HG02885 (cell line): ENCODE measurements around the gene PDXDC1.
A peak's percentile ranks its signal among the peaks of the same experiment; 100 is the strongest.
"Not testable (repeated sequence)": the region's sequence is repeated elsewhere in the genome, so short reads cannot be mapped to it uniquely, and the experiment has no call there.

ENCODE experiments used
- ATAC-seq: cut with Tn5 transposase; IDR thresholded peaks from one replicate; pipeline ENCODE4 v1.9.1; 2021; ENCODE audit warnings: mild to moderate bottlenecking; ENCODE audit not compliant: unreplicated experiment, poor library complexity

PDXDC1 gene

DNA sequence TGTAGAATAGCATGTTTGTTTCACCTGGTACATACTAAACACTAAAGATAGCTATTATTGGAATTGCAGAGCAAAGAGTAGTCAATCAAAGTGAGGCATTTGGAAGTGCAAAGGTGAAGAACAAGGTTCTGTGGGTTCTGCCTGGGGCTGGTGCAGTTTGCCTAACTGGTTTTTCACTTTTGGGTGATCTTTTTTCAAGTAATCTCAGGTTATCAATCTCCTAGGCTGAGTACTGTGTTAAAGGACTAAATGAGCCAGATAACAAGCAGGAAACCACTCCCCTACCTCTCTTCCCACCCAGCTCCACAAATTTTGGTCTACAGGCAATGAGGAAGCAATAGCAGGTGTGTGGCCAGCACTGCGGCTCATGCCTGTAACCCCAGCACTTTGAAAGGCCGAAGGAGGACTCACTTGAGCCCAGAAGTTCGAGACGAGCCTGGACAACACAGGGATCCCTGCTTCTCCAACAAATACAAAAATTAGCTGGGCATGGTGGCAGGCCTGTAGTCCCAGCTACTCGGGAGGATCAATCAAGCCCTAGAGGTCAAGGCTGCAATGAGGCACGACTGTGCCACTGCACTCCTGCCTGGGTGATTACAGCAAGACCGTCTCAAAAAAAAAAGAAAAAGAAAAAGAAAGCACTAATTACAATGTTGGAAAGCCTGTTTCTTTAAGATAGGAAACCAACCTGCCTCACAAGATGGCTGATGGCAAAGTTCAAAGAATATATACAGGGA lies 83.0 kb downstream of the PDXDC1 start:
- no peak for ATAC-seq

DNA sequence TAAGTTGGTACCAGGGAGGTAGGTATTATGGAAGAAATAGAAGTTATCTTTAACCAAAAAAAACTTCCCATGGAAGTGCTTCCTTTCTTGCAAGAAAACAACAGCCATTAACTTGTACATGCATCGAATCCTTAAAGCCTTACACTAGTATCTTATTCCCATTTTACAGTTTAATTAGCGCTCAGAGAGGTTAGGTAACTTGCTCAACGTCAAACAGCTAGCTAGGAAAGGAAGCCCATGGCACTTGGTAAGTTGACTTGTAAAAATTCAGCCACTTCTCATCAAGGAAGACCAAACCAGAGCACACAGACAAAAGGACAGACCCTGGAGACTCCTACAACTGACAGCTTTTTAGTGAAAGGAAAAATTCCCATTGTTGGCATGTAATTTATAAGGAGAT lies 84.5 kb downstream of the PDXDC1 start:
- ATAC-seq, result no peak

DNA sequence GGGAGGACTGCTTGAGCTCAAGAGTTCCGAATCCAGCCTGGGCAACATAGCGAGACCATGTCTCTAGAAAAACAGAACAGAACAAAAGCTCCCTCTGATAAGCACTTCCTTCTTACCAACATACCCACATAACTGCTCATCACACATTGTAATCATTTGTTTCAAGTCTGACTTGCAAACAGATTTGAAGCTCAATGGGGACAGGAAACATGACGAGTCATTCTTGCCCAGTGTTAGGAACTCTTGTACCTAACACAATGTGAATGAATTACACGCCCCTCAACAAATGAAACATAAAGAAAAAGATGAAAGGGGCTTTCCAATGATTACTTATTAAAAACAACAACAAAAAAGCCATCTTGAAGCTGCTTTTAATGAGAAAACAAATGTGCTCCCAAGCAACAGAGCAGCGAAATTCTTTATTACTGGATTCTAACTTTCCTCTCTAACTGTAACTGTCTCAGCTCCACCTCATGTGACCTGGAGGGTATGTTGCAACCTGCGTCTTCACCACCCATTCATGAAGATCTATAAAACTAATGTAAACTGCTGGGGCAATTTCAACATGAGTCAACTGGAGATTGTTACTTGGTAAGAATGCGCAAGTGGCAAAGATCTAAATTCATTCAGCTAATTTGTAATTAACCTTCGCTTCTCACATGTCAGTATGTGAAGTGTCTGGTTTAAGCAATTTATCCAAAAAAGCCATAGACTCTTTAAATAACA lies 87.4 kb downstream of the PDXDC1 start:
- not testable (repeated sequence) for ATAC-seq

DNA sequence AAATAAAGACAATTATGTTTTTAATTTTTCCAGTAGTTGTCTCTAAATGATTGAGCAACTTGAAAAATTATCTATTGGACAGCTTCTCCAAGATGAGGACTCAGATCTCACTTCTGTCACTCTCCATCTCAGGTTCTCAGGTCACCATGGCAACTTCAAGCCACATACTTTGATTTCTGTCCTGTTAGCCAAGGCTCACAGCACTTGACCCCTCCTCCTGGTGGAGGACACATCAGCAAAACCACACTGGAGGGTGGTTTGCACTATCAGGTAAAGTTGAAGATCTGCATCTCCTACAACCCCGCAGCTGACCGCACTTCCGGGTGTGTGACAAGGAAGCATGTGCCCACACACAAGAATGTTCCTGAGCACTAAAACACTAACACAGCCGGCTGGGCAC lies 91.1 kb downstream of the PDXDC1 start:
- not testable (repeated sequence) for ATAC-seq

DNA sequence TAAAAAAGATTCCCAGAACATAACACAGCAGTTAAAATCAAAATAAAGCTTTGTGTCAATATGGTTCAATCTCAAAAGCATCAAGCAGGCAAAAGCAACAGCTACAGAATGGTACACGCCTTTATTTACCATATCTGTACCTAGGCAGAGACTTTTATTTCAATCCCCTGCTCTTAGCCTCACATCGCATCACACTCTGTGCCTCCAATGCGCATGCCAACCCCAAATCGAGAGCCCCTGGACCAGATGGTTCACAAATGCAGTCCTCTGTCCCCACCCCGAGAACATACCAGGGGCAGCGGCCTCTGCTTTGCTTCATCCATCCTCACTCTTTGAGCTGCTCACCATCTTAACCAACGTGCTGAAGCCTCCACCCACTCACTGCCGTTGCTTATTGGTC lies 91.9 kb downstream of the PDXDC1 start:
- ATAC-seq, result not testable (repeated sequence)

DNA sequence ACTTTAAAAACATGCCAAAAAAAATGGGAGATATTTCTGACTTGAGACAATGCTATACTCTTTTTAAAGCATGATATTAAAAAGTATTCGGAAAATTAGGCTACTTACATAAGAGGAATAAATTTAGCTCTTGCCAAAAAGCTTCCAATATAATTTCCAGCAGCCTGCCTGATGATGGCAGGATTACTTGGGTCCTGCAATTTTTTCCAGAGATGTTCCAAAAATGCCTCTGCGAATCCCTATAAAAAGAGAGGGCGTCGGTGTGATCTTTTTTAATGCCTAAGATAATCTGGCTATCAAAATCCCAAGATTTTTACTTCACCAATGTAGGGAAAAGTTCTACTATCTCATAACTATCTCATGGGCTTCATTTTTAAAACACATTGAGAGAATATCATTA lies 96.2 kb downstream of the PDXDC1 start:
- not testable (repeated sequence) for ATAC-seq

DNA sequence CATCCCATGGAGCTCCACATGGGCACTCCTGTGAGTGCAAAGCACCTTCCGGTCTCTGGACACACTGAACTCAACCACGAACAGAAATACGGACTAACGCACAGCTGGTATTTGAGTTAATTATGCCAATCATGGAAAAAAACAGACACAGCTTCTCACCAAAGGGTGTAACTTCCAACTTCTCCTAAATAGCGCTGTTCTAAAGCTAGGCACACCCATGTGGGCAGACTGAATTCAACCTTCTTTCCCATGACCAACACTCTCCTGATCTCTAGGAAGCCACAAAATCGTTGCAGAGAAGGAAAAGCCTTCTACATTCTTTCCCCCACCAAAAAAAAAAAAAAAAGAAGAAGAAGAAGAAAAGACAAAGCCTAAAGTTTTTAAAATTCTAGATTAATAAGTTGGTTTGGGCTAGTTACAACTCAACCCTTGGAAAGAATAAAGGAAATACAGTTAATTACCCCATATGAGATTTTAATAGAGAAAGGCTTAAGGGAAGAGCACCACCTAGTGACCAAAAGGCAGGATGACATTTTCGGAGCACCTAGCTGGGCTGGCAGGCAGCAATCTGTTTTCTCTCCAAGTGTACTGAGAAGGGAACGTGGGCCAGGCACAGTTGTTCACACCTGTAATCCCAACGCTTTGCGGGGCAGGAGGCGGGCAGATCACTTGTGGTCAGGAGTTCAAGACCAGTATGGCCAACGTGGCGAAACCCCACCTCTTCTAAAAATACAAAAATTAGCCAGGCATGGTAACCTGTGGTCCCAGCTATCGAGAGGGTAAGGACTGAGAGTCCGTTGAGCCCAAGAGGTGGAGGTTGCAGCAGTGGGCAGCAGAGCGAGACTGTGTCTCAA lies 97.3 kb downstream of the PDXDC1 start:
- ATAC-seq, result not testable (repeated sequence)

DNA sequence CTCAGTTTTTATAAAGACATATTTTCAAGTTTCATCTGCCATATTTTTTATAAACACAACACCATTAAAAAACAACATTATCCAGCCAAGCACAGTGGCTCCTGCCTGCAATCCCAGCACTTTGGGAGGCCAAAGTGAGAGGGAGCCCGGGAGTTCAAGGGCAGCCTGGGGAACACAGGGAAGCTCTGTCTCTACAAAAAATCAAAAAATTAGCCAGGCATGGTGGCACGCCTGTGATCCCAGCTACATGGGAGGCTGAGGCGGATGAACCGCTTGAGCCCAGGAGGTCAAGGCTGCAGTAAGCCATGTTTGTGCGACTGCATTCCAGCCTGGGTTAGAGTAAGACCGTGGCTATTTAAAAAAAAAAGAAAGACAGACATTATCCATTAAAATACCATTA lies 98.3 kb downstream of the PDXDC1 start:
- ATAC-seq, result no peak

DNA sequence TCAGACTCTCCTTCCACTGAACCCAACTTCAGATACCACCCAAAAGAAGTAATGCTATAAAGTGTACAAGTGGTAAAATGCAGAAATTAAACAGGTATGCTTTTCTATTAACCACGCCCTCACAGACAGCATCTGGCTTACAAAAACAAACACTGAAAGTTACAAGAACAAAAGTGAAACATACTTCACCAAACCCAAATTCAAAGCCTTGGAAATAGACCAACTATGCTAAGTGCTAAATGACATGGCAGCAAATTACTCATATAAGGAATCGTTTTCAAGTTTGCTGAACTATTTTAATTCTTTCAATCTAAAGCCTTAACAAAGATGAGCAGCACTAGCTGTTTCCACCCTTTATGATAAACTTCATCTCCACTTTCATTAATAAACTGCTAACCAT lies 101.3 kb downstream of the PDXDC1 start:
- not testable (repeated sequence) for ATAC-seq

DNA sequence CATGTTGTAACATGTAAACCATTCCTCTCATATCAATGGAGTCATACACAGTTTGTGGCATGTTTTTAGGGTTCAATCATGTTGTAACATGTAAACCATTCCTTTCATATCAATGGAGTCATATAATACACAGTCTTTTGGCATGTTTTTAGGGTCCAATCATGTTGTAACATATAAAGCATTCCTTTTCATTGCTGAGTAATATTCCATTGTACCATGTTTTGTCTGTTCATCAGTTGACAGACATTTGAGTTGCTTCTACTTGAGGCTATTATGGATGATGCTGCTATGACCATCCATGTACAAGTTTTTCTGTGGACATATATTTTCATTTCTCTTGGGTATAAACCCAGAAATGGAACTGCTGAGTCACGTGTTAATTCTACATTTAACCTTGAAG lies 106.1 kb downstream of the PDXDC1 start:
- not testable (repeated sequence) for ATAC-seq

DNA sequence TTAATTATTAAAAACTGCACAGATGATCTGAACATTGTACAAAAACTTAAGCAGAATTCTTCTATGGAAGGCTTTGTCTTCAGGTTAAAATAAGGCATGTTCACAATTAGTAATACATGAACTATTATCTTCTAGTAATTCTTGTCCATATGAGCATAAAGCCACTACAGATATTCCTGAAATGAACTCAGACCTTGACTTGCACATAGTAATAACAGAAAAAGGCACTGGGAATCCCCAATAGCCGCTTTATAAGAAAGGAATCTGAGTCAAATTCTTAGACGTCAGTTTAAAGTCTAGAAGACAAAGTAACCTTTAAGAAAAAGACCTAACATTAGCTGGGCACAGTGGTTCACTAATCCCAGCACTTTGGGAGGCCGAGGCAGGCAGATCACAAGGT lies 108.0 kb downstream of the PDXDC1 start:
- ATAC-seq, result not testable (repeated sequence)

DNA sequence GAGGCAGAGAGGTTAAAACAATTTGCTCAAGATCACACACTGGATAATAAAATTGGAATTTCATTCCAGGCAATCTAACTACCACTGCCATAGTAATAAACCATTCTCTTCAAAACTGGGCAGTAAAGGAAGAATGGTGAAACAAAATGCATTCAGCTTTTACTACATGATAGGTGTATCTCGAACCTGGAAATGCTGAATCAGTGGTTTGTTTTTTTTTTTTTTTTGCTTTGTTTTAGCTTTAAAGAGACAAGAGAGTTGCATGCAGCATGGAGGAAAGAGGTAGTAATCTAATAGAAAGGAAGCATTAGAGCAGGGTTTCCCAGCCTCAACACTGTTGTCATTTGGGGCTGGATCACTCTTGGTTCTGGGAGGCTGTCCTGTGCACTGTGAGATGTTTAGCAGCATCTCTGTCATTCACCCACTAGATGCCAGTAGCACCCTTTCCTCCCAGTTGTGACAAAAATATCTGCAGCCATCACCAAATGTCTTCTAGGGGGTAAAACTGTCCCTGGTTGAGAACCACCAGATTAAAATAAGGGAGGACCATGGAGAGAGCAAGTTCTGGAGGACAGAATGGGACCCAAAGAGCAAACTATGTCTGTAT lies 115.9 kb downstream of the PDXDC1 start:
- not testable (repeated sequence) for ATAC-seq

DNA sequence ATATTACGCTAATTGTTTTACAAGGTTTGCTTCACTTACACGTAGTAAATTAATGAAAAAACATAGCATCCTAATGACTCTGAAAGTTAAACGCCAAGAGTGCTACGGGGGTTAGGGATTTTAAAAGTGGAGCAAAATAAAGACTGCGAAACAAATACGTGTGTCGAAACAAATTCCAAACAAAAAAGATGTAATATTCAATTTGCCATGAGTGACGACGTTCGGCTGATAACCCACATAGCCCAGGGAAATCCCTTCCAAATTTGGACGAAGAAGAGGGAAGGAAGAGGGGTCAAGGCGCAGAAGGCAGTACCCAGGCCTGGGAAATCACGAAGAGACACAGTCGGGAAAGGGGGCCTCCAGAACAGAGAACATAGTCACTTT lies 118.7 kb downstream of the PDXDC1 start:
- not testable (repeated sequence) for ATAC-seq

DNA sequence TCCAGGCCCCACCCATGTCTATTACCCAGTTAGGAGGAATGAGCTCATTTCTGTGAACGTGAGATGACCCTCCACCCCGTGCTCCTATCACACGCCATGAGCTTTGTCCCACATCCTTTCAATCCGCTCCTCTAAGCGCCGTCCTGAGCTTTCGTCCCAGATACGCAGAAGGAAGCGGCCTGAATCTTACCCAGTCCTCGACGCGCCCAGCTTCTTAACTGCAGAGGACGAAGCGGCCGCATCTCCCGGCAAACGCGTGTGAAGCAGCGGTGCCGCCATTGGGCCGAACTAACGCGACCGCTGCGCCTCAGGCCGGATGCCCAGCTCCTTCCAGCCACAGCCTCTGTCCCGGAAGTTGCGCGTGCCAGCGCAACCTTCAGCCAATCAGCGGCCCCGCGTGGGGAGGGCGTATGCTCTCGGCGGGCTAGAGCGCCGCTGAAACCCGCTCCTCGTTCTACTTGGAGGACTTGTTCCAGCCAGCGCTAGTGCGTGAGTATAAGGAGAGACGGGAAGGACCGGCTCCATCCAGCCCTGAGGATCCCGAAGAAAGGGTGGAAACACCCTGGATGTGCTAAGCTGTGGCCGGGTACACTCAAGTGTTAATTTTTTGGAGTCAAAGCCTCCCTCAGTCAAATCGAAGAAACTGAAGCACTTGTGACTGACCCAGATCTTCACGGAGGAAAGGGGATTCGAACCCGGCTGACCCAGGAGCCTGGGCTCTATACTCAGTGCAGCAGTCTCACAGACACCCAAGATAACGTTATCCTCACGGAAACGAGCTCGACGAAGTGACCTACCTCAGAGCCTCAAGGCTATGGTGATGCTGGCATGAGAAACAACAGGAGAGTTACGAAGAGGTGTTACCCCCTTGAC lies 119.4 kb downstream of the PDXDC1 start, which contains the start of gene RRN3:
Gene RRN3, minus strand, starts transcription at position 318 of the 873 bp plus-strand sequence. Its CDS starts 39 bp downstream, at position 279.
- peak; percentile 98 for ATAC-seq

DNA sequence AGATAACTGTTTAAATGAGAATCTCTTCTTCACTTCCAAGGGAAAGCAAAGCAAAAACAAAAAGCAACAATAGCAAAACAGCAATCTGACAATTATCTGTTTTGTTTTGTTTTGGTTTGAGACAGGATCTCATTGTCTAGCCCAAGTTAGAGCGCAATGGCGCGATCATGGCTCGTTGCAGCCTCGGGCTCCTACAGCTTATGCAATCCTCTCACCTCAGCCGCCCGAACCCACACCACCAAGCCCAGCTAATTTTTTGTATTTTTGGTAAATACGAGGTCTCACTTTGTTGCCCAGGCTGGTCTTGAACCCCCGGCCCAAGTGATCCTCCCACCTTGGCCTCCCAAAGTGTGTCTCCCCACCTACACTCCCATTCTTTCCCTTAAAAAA lies 121.8 kb downstream of the PDXDC1 start:
- not testable (repeated sequence) for ATAC-seq

DNA sequence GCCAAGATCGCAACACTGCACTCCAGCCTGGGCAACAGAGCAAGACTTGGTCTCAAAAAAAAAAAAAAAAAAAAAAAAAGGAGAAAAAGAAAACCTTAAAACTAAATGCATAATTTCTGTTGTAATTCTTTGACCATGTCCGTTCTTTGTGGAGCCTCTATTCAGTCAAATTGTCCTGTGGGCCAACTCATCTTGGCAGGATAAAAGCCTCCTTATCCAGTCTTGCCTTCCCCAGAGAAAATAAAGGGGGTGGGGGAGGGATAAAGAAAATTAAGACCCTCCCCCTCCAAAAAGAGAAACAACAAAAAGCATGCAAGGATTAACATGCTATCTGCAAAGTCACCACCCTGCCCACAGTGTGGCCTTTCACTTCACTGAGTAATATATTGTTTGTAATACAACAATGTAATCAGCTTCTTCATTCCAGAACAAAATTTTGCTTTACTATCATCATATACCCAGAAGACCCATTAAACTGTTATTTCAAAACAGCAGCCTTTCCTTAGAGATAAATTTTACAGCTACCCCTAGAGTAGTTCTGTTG lies 124.6 kb downstream of the PDXDC1 start:
- ATAC-seq, result not testable (repeated sequence)

DNA sequence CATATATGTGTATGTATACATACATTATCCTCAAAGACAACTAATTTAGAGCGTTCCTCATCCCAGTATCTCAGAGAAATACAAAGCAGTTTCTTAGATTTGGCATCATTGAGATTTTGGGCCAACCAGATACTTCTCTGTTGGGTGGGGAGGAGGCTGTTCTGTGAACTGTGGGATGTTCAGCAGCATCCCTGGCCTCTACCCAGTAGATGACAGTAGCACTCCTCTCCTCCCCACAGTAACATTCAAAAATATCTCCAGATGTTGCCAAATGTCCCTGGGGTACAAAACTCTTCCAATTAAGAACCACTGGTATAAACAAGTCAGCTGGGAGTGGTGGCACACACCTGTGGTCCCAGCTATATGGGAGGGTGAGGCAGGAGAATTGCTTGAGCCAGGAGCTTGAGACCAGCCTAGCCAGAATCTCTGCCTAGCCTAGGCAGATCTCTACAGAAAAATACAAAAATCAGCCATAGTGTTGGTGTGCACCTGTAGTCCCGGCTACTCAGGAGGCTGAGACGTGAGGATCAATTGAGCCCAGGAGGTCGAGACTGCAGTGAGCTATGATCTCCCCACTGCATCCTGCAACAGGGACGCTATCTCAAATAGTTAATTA lies 125.7 kb downstream of the PDXDC1 start:
- not testable (repeated sequence) for ATAC-seq

DNA sequence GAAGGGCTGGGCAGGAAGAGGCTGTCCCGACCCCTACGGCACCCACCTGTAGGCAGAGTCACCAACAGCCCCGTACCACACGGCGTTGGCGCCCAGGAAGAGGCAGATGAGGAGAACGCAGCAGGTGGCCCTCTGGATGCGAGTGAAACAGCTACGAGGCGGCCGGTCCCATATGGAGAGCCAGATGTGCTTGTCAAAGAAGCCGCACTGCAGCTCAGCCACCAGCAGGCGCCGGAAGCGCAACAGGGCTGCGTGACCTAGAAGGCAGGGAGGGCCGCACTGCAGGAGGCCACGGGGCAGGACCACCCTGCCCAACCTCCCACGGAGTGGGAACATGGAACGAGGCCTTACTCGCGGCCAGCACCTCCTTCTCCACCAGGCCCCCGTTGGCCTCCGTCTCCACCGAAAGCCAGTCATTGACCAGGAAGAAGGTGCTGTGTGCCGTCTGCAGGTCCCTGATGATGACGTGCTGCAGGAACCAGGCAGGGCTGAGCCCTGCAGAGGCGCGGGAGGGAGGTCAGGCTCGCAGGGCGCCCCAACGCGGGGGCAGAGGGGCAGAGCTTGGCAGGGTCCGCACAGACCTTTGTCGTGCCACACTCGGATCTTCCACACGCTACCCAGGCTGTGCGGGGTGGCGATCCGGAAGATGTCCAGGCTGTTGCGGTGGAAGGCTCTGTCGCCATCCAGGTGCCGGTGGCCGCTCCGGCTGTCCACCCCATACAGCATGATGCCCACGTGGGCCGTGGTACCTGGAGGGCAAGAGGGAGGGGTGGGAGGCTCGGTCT lies 153.0 kb downstream of the PDXDC1 start:
- ATAC-seq, result not testable (repeated sequence)
